Astrocyte (in vitro differentiated cells and primary cell): ENCODE measurements around the gene C3. TPM values are rescaled to one million over a fixed set of nuclear protein-coding genes. Genes with fewer than 3 reads are reported as not detected.

Source experiments
- DNase-seq: peaks from one replicate; pipeline ENCODE4 v3.0.0-alpha.2; 2010; ENCODE audit warnings: low read depth
- FAIRE-seq: peaks from 2 replicates; lab custom pipeline; 2011; peaks lifted over from hg19 to GRCh38; lab: Jason Lieb, UNC
- H2AFZ ChIP-seq: 2 replicates; pipeline ENCODE4 v1.6.0; 2012; ENCODE audit warnings: low read depth, low read length, inconsistent platforms
- H3K27ac ChIP-seq: 2 replicates; pipeline ENCODE4 v1.5.1; 2011; ENCODE audit warnings: low read depth, low read length, inconsistent platforms
- H3K27me3 ChIP-seq: 2 replicates; pipeline ENCODE4 v1.6.0; 2011; ENCODE audit warnings: low read length, inconsistent platforms; ENCODE audit not compliant: insufficient read depth
- H3K36me3 ChIP-seq: 2 replicates; pipeline ENCODE4 v1.5.1; 2011; ENCODE audit warnings: low read length, inconsistent platforms; ENCODE audit not compliant: insufficient read depth
- H3K4me1 ChIP-seq: 2 replicates; pipeline ENCODE4 v1.5.1; 2011; ENCODE audit warnings: low read length, inconsistent platforms; ENCODE audit not compliant: insufficient read depth
- H3K4me2 ChIP-seq: 2 replicates; pipeline ENCODE4 v1.6.0; 2012; ENCODE audit warnings: low read length, inconsistent platforms
- H3K4me3 ChIP-seq: 2 replicates; pipeline ENCODE4 v1.5.1; 2011; ENCODE audit warnings: low read depth, mild to moderate bottlenecking, low read length, inconsistent platforms; ENCODE audit not compliant: insufficient read depth
- H3K79me2 ChIP-seq: 2 replicates; pipeline ENCODE4 v1.6.0; 2012; ENCODE audit warnings: mild to moderate bottlenecking, low read length, inconsistent platforms; ENCODE audit not compliant: insufficient read depth
- H3K9ac ChIP-seq: 2 replicates; pipeline ENCODE4 v1.6.0; 2012; ENCODE audit warnings: mild to moderate bottlenecking, low read length, inconsistent platforms
- H3K9me3 ChIP-seq: 2 replicates; pipeline ENCODE4 v1.5.1; 2012; ENCODE audit warnings: low read depth, mild to moderate bottlenecking, low read length, inconsistent platforms; ENCODE audit not compliant: insufficient read depth
- H4K20me1 ChIP-seq: 2 replicates; pipeline ENCODE4 v1.6.0; 2012; ENCODE audit warnings: low read length, inconsistent platforms; ENCODE audit not compliant: insufficient read depth
- H3K27ac Mint-ChIP-seq: one replicate; pipeline ENCODE4 v1.8.0; 2021; ENCODE audit warnings: mild to moderate bottlenecking, mixed read lengths; ENCODE audit not compliant: unreplicated experiment
- H3K27me3 Mint-ChIP-seq: one replicate; pipeline ENCODE4 v1.8.0; 2021; ENCODE audit warnings: low read depth, mixed read lengths; ENCODE audit not compliant: unreplicated experiment
- H3K36me3 Mint-ChIP-seq: one replicate; pipeline ENCODE4 v1.8.0; 2021; ENCODE audit warnings: low read depth, mixed read lengths; ENCODE audit not compliant: unreplicated experiment
- H3K4me1 Mint-ChIP-seq: one replicate; pipeline ENCODE4 v1.8.0; 2021; ENCODE audit warnings: low read depth, mixed read lengths; ENCODE audit not compliant: unreplicated experiment
- H3K4me3 Mint-ChIP-seq: one replicate; pipeline ENCODE4 v1.8.0; 2021; ENCODE audit warnings: mild to moderate bottlenecking, moderate library complexity, mixed read lengths; ENCODE audit not compliant: unreplicated experiment
- H3K9me3 Mint-ChIP-seq: one replicate; pipeline ENCODE4 v1.8.0; 2021; ENCODE audit warnings: mild to moderate bottlenecking, mixed read lengths; ENCODE audit not compliant: unreplicated experiment
- CTCF ChIP-seq: IDR thresholded peaks from 2 replicates; pipeline ENCODE4 v1.5.1; 2011; ENCODE audit warnings: low read depth, mild to moderate bottlenecking, inconsistent platforms, low read length, moderate library complexity; ENCODE audit not compliant: insufficient read depth
- EZH2 ChIP-seq: IDR thresholded peaks from 2 replicates; pipeline ENCODE4 v1.6.1; 2012; ENCODE audit warnings: mild to moderate bottlenecking, low read length, inconsistent platforms; ENCODE audit not compliant: insufficient read depth
- total RNA-seq: library from RNA; stranded (reverse); gene quantifications from 2 replicates; pipeline ENCODE4 v1.2.1, GENCODE V29; 2021

The C3 gene
- total RNA-seq, 1 donor from 2014 or later = 2.4 TPM

- Mint-ChIP-seq H3K4me1 (peaks cover 16% of the 10 kb centered on the region), H3K9me3 (no peaks in the 10 kb centered on the region), H3K27ac (peak overlapping the region; percentile 91), H3K27me3 (no peaks in the 10 kb centered on the region), H3K36me3 (no peaks in the 10 kb centered on the region), H3K4me3 (peak overlapping the region; percentile 99)
- Histone ChIP-seq H3K79me2 (peaks cover 36% of the 10 kb centered on the region), H4K20me1 (no peaks in the 10 kb centered on the region), H3K4me1 (peaks cover 25% of the 10 kb centered on the region), H2AFZ (peak overlapping the region; percentile 70), H3K36me3 (peaks cover 5% of the 10 kb centered on the region), H3K27ac (peak overlapping the region; percentile 49), H3K4me3 (no peak overlapping the region), H3K9ac (no peak overlapping the region), H3K9me3 (no peaks in the 10 kb centered on the region), H3K27me3 (no peaks in the 10 kb centered on the region), H3K4me2 (peak overlapping the region; percentile 84)
- peak; percentile 45 for TF ChIP-seq CTCF
- TF ChIP-seq EZH2 = no peak
- FAIRE-seq (peak; percentile 96), DNase-seq (peak; percentile 60)
These were observed 17.7 kb upstream of the C3 start for GRCh38 chr19:6737873-6738786.

- peaks cover 31% of the 10 kb centered on the region for H3K79me2 ChIP-seq
- Mint-ChIP-seq H3K4me3 (peak within 1 kb of the TSS; percentile 99), H3K4me1 (peaks cover 16% of the 10 kb centered on the region), H3K27ac (peak within 1 kb of the TSS; percentile 93), H3K27me3 (no peaks in the 10 kb centered on the region), H3K9me3 (peaks cover 3% of the 10 kb centered on the region), H3K36me3 (peaks cover 3% of the 10 kb centered on the region)
- H3K36me3 ChIP-seq = no peaks in the 10 kb centered on the region
- TF ChIP-seq CTCF = no peak
- no peak for TF ChIP-seq EZH2
- peak within 1 kb of the TSS; percentile 80 for H2AFZ ChIP-seq
- no peaks in the 10 kb centered on the region for H3K9me3 ChIP-seq
- H3K27ac ChIP-seq = peak within 1 kb of the TSS; percentile 93
- peaks cover 25% of the 10 kb centered on the region for H3K4me1 ChIP-seq
- H4K20me1 ChIP-seq = no peaks in the 10 kb centered on the region
- peak within 1 kb of the TSS; percentile 79 for H3K4me3 ChIP-seq
- H3K27me3 ChIP-seq = no peaks in the 10 kb centered on the region
- H3K9ac ChIP-seq = peak within 1 kb of the TSS; percentile 89
- DNase-seq = peak; percentile 100
- FAIRE-seq = no peak
- peak within 1 kb of the TSS; percentile 95 for H3K4me2 ChIP-seq
These were observed 16.9 kb upstream of the C3 start, which contains the start of gene GPR108 for GRCh38 chr19:6737284-6737872. TSS of gene GPR108 (minus strand) at chr19:6737580. CDS start at chr19:6737576, 4 bp downstream.
